GM12873 (cell line): ENCODE measurements around the gene TRAPPC12.

ENCODE experiments used
- TF ChIP-seq, protein P1 (sequence below): IDR thresholded peaks from 2 replicates; pipeline ENCODE4 v1.5.1; 2012; ENCODE audit warnings: low read depth, mild to moderate bottlenecking, moderate library complexity, low read length, control low read depth; ENCODE audit not compliant: insufficient read depth; ENCODE audit errors: missing control alignments

The TRAPPC12 gene

DNA sequence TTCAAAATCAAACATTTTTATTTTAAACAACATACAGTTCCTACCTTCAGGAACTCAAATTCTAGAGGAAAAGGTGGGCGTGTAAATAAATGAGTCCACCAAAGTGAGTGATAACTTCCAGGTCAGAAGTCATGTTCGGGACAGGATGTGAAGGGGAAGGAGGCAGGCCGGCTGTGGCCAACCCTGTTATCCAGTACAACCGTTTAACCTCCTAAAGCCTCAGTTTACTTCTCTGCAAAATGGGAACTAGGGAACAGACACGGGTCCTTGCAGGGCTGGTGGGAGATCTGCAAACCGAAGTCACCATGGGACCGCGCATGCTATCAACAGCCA is 2.2 kb upstream of the TRAPPC12 start:
- TF ChIP-seq, protein P1, sequence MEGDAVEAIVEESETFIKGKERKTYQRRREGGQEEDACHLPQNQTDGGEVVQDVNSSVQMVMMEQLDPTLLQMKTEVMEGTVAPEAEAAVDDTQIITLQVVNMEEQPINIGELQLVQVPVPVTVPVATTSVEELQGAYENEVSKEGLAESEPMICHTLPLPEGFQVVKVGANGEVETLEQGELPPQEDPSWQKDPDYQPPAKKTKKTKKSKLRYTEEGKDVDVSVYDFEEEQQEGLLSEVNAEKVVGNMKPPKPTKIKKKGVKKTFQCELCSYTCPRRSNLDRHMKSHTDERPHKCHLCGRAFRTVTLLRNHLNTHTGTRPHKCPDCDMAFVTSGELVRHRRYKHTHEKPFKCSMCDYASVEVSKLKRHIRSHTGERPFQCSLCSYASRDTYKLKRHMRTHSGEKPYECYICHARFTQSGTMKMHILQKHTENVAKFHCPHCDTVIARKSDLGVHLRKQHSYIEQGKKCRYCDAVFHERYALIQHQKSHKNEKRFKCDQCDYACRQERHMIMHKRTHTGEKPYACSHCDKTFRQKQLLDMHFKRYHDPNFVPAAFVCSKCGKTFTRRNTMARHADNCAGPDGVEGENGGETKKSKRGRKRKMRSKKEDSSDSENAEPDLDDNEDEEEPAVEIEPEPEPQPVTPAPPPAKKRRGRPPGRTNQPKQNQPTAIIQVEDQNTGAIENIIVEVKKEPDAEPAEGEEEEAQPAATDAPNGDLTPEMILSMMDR = no peak

DNA sequence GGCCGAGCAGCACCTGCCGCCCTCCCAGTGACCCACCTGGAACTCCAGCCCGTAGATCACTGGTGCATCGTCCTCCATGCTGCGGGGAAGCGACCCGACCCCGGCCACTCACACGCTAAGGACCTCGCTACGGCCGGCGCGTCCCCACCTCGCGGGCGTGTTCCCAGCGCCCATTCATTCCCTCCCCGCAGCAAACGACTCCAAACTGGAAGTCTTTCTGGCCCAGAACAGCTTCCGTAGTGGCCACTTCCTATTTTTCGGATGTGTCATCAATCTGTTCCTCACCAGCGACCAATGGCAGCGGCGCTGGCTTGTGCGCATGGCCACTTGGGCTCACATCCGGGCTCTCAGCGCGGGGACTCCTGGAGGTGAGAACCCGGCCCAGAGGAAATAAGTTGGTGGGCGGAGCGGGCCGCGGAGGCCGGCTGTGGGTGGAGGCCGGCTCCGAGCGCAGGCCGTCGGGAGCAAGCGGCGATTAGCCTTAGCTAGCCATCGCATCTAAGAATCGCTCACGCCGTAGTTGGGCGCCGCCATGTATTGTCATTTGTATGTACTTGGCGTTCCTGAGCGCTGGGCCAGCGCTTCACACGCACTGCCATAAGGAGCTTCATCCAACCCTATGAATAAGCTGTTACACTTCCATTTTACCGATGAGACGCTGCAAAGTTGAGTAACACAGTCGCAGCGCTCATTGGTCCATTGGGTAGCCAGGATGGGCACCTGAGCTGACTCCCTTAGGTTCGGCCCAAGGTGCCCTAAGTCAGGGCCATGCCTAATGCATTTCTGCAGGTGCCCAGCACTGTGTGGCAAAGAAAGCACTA is 1.7 kb upstream of the TRAPPC12 start, which contains the start of gene EIPR1:
TSS of gene EIPR1 (minus strand) at position 207 of the 821 bp plus-strand sequence. CDS start at position 78, 129 bp downstream.
- TF ChIP-seq, protein P1 = no peak

DNA sequence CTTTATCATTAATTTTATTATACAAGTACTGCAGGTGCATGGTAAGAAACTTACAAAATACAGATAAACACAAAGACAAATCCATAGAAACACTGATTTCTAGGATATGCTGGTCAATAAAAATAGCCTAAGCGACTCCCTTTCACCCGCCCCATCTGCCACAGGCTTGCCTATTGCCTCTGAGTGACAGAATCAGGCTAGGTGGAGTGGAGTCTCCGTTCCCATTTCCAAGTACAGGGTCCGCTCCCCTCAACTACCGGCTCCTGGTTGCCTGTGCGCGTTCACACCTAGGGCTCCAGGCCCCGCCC is 201 bp upstream of the TRAPPC12 start:
- TF ChIP-seq, protein P1 = no peak

DNA sequence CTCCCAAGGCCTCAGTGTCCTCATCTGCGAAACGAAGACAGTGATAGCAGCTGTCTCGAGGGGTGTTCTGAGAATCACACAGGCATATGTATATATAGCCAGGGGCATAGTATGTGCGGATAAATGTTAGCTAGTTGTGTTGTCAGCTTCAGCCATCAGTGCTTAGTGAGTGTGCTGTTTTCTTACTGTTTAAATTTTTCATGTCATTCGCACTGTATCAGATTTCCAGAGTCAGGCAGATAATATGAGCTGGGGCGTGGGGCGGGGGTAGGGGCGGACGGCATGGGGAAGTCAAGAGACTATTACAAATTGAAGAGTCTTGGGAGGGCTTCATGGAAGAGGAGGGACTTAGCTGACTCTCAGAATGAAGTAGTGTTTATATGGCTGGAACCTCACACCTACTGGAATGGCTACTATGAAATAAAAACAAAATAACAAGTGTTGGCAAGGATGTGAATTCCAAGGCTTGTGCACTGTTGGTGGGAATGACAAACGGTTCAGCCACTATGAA is 7.0 kb downstream of the TRAPPC12 start:
- TF ChIP-seq, protein P1 = no peak

DNA sequence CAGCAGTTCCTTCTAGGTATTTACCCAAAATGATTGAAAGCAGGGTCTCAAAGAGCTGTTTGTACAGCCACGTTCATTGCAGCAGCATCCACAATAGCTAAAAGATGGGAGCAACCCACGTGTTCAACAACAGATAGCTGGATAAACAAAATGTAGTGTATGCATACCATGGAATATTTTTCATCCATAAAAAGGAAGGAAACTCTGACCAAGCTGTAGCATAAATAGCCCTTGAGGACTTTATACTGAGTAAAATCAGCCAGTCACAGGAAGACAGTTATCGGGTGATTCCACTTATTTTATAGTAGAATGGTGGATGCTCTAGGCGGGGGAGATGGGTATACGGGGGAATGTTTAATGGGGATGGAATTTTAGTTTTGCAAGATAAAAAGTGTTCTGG is 7.5 kb downstream of the TRAPPC12 start:
- TF ChIP-seq, protein P1 = no peak

DNA sequence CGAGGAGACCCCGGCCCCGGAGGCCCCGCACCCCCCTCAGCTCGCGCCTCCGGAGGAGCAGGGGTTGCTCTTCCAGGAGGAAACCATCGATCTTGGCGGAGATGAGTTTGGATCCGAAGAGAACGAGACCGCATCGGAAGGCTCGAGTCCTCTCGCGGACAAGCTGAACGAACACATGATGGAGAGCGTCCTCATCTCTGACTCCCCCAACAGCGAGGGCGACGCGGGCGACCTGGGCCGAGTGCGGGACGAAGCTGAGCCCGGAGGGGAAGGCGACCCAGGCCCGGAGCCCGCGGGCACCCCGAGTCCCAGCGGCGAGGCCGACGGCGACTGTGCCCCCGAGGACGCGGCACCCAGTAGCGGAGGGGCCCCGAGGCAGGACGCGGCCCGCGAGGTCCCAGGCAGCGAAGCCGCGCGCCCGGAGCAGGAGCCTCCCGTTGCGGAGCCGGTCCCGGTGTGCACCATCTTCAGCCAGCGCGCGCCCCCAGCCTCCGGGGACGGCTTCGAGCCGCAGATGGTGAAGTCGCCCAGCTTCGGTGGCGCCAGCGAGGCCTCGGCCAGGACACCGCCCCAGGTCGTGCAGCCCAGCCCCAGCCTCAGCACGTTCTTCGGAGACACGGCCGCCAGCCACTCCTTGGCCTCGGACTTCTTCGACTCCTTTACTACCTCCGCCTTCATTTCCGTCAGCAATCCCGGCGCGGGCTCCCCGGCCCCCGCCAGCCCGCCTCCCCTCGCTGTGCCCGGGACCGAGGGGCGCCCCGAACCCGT is 8.3 kb downstream of the TRAPPC12 start:
- TF ChIP-seq, protein P1 = no peak

DNA sequence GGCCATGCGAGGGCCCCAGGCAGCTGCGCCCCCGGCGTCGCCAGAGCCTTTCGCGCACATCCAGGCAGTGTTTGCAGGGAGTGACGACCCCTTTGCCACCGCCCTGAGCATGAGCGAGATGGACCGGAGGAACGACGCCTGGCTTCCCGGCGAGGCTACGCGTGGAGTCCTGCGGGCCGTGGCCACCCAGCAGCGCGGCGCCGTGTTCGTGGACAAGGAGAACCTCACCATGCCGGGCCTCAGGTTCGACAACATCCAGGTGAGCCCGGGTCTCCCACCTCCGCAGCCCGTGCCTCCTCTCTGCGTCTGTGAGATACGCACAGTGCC is 8.9 kb downstream of the TRAPPC12 start:
- TF ChIP-seq, protein P1 = no peak
